ENCODE measurements around the gene XXYLT1. TPM values are rescaled to one million over a fixed set of nuclear protein-coding genes. Genes with fewer than 3 reads are reported as not detected.

XXYLT1 gene
- total RNA-seq, 1 experiment from 2014 or later = 53.9 TPM

- Histone ChIP-seq H3K4me3 (ENCODE audit: low read depth, low read length, poor library complexity, severe bottlenecking) (no peak overlapping the region), H3K4me1 (ENCODE audit: insufficient read depth, low read length, poor library complexity, severe bottlenecking) (no peaks in the 10 kb centered on the region), H3K9me3 (ENCODE audit: low read depth, low read length, poor library complexity, severe bottlenecking) (no peaks in the 10 kb centered on the region), H3K36me3 (ENCODE audit: insufficient read depth, low read length, poor library complexity, severe bottlenecking) (no peaks in the 10 kb centered on the region), H3K27me3 (replicated peaks; ENCODE audit: insufficient read depth, low read depth, low read length, poor library complexity) (no peaks in the 10 kb centered on the region), H3K27ac (ENCODE audit: low read depth, low read length, poor library complexity, severe bottlenecking) (peak overlapping the region; percentile 37)
- BruUV-seq (replicated peaks) = no TSS peak
- ChIA-PET POLR2A (ENCODE audit: low non-redundant PET) (no interaction called here), CTCF (no interaction called here)
- DNase-seq (ENCODE audit: low spot score) = no peak
- intact Hi-C loops (cut with micrococcal nuclease; ENCODE audit: unreplicated experiment) = no loop called here
- no peak for TF ChIP-seq EZH2 (IDR thresholded peaks at IDR 0.05; ENCODE audit: borderline replicate concordance, low read depth, low read length, poor library complexity, severe bottlenecking)
- no peak for TF ChIP-seq CTCF (conservative IDR thresholded peaks at IDR 0.05; ENCODE audit: low read depth, low read length)
Observed at GRCh38 chr3:195116407-195117185, 154.4 kb downstream of the XXYLT1 start.

GRCh38 chr3:195115600-195116406, 155.2 kb downstream of the XXYLT1 start:
- Histone ChIP-seq H3K9me3 (ENCODE audit: low read depth, low read length, poor library complexity, severe bottlenecking) (no peaks in the 10 kb centered on the region), H3K4me1 (ENCODE audit: insufficient read depth, low read length, poor library complexity, severe bottlenecking) (no peaks in the 10 kb centered on the region), H3K4me3 (ENCODE audit: low read depth, low read length, poor library complexity, severe bottlenecking) (no peak overlapping the region), H3K27me3 (replicated peaks; ENCODE audit: insufficient read depth, low read depth, low read length, poor library complexity) (no peaks in the 10 kb centered on the region), H3K27ac (ENCODE audit: low read depth, low read length, poor library complexity, severe bottlenecking) (peak overlapping the region; percentile 37), H3K36me3 (ENCODE audit: insufficient read depth, low read length, poor library complexity, severe bottlenecking) (no peaks in the 10 kb centered on the region)
- intact Hi-C loops (cut with micrococcal nuclease; ENCODE audit: unreplicated experiment) = no loop called here
- no peak for DNase-seq (ENCODE audit: low spot score)
- CTCF ChIA-PET = no interaction called here
- no TSS peak for BruUV-seq (replicated peaks)
- TF ChIP-seq CTCF (conservative IDR thresholded peaks at IDR 0.05; ENCODE audit: low read depth, low read length) = no peak
- no peak for TF ChIP-seq EZH2 (IDR thresholded peaks at IDR 0.05; ENCODE audit: borderline replicate concordance, low read depth, low read length, poor library complexity, severe bottlenecking)
- POLR2A ChIA-PET (ENCODE audit: low non-redundant PET) = no interaction called here

- BruUV-seq (replicated peaks) = no TSS peak
- Histone ChIP-seq H3K4me1 (ENCODE audit: insufficient read depth, low read length, poor library complexity, severe bottlenecking) (no peaks in the 10 kb centered on the region), H3K4me3 (ENCODE audit: low read depth, low read length, poor library complexity, severe bottlenecking) (no peak overlapping the region), H3K9me3 (ENCODE audit: low read depth, low read length, poor library complexity, severe bottlenecking) (no peaks in the 10 kb centered on the region), H3K27me3 (replicated peaks; ENCODE audit: insufficient read depth, low read depth, low read length, poor library complexity) (no peaks in the 10 kb centered on the region), H3K27ac (ENCODE audit: low read depth, low read length, poor library complexity, severe bottlenecking) (no peak overlapping the region), H3K36me3 (ENCODE audit: insufficient read depth, low read length, poor library complexity, severe bottlenecking) (no peaks in the 10 kb centered on the region)
- ChIA-PET CTCF (no interaction called here), POLR2A (ENCODE audit: low non-redundant PET) (no interaction called here)
- intact Hi-C loops (cut with micrococcal nuclease; ENCODE audit: unreplicated experiment) = no loop called here
- no peak for DNase-seq (ENCODE audit: low spot score)
- TF ChIP-seq EZH2 (IDR thresholded peaks at IDR 0.05; ENCODE audit: borderline replicate concordance, low read depth, low read length, poor library complexity, severe bottlenecking) (no peak), CTCF (conservative IDR thresholded peaks at IDR 0.05; ENCODE audit: low read depth, low read length) (no peak)
Observed at GRCh38 chr3:195114786-195115599, 156.0 kb downstream of the XXYLT1 start.
